Measurements from ENCODE around the gene WDR6. TPM values are rescaled to one million over a fixed set of nuclear protein-coding genes. Genes with fewer than 3 reads are reported as not detected.
A peak's percentile ranks its signal among the peaks of the same experiment; 100 is the strongest.

Gene WDR6
- total RNA-seq, 1 experiment from 2014 or later: 174 TPM

DNA sequence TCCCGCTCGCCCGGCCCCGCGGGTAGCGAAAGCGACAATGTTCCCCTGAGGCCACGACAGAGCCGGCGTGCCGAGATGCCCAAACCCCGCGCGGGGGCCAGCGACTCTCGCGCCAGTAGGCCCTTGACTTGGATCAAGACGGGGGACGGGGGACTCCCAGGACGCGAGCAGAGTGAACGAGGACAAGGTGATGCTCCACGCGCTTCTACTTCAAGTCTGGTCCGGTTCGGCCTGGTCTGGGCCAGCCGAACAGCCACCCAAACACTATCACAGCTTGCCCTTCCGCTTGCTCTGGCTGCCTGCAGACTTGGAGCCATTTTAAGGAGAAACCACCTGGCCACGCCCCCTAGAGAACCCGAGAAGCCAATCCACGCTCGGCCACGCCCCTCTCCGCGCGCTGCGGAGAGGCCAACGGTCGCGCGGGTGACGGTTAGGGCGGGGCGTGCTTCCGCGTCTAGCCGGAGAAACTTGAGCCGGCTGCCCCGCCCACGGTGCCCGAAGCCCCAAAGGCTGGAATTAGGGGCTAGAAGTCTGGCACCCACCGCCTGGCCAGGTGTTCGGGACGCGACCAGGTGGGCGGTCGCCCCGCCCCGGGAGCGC, 14.1 kb downstream of the WDR6 start:
- H3K27me3 ChIP-seq (ENCODE audit: insufficient read depth, low read length): no peaks in the 10 kb centered on the region
- ChIA-PET POLR2A (interaction anchor here (0.6 to 5.3 kb wide), 15 partner anchors 8 to 933 kb away, joined by 3 to 52 read pairs (median 5); partner anchors contain the start of genes IMPDH2, P4HTM, PFKFB4 and QRICH1), RAD21 (ENCODE audit: low non-redundant PET in 1 of 2, low total read pairs in 2 of 2, uncharacterized antibody in 2 of 2, unreplicated experiment in 2 of 2) (interaction anchor here in 1 of 2 experiments (0.7 kb wide), 1 partner anchor 337 kb away, joined by 3 read pairs; no protein-coding TSS in a partner anchor), CTCF (interaction anchor here (0.7 to 3.5 kb wide), 8 partner anchors 13 to 620 kb away, joined by 3 to 29 read pairs (median 6); partner anchors contain the start of genes P4HTM, QRICH1 and WDR6)
- BruUV-seq (replicated peaks): no TSS peak
- H3K36me3 ChIP-seq (ENCODE audit: control insufficient read depth in 1 of 2, insufficient read depth in 2 of 2, low read length in 2 of 2): peaks cover 14 to 33% of the 10 kb centered on the region in 2 experiments; a peak in 3 of 4 replicates
- H3K79me2 ChIP-seq (ENCODE audit: insufficient read depth, low read length): peaks cover 70% of the 10 kb centered on the region
- H4K20me1 ChIP-seq (ENCODE audit: insufficient read depth): no peaks in the 10 kb centered on the region; the same call in 1 of the 2 replicates
- no peaks in the 10 kb centered on the region for H3K9me3 ChIP-seq (ENCODE audit: control insufficient read depth in 1 of 2, insufficient read depth in 1 of 2, low read depth in 1 of 2, low read length in 2 of 2)
- peak overlapping the region; percentile 80 to 98 for H3K4me3 ChIP-seq (replicated peaks in 1 of 2; ENCODE audit: low read depth in 1 of 2, low read length in 2 of 2)
- peak; percentile 96 for DNase-seq (ENCODE audit: low read depth, low spot score)
- peak overlapping the region; percentile 90 for H3K4me2 ChIP-seq (ENCODE audit: low read length)
- no peak overlapping the region for H2AFZ ChIP-seq (ENCODE audit: low read depth, low read length, poor library complexity, severe bottlenecking)
- H3K9me2 ChIP-seq (ENCODE audit: insufficient read depth): no peaks in the 10 kb centered on the region
- peak; percentile 100 for TF ChIP-seq POLR2AphosphoS5 (IDR thresholded peaks at IDR 0.05; ENCODE audit: low read depth, low read length)
- TF ChIP-seq ELF1 (IDR thresholded peaks at IDR 0.05; ENCODE audit: borderline replicate concordance, low read depth): no peak
- peak; percentile 100 for TF ChIP-seq POLR2A (IDR thresholded peaks at IDR 0.05; ENCODE audit: borderline replicate concordance, extremely low read depth, insufficient read depth, insufficient read length)
- no peak for TF ChIP-seq CTCF (IDR thresholded peaks at IDR 0.05 in 2 of 3, conservative IDR thresholded peaks at IDR 0.05 in 1 of 3; ENCODE audit: borderline replicate concordance in 1 of 3, insufficient read depth in 1 of 3, low read depth in 2 of 3, low read length in 2 of 3)
- no peak for TF ChIP-seq FOSL1 (IDR thresholded peaks at IDR 0.05; ENCODE audit: low read depth)
- no peak for TF ChIP-seq JUND (IDR thresholded peaks at IDR 0.05)
- TF ChIP-seq EGR1 (IDR thresholded peaks at IDR 0.05; ENCODE audit: low read depth): no peak
- TF ChIP-seq, protein P1, sequence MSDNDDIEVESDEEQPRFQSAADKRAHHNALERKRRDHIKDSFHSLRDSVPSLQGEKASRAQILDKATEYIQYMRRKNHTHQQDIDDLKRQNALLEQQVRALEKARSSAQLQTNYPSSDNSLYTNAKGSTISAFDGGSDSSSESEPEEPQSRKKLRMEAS (IDR thresholded peaks at IDR 0.05): no peak
- no peak for TF ChIP-seq CEBPB (IDR thresholded peaks at IDR 0.05; ENCODE audit: low read depth)
- no peak for TF ChIP-seq ATF3 (IDR thresholded peaks at IDR 0.05)
- peak; percentile 75 for TF ChIP-seq YY1 (IDR thresholded peaks at IDR 0.05; ENCODE audit: extremely low read depth, insufficient replicate concordance, low read depth, low read length)
- peak; percentile 97 for TF ChIP-seq ZFX (IDR thresholded peaks at IDR 0.05)
- no peak for TF ChIP-seq TCF7L2 (IDR thresholded peaks at IDR 0.05; ENCODE audit: borderline replicate concordance, extremely low read depth, insufficient read depth, insufficient read length)
- TF ChIP-seq ZNF274 (IDR thresholded peaks at IDR 0.05; ENCODE audit: low read depth, low read length): no peak
- TF ChIP-seq CBX3 (IDR thresholded peaks at IDR 0.05; ENCODE audit: low read depth): no peak
- no peak for TF ChIP-seq SP1 (IDR thresholded peaks at IDR 0.05; ENCODE audit: low read depth)
- TF ChIP-seq ZBTB33 (IDR thresholded peaks at IDR 0.05; ENCODE audit: extremely low read depth, insufficient replicate concordance, low read length): peak; percentile 74
- H3K9ac ChIP-seq (ENCODE audit: low read length): peak overlapping the region; percentile 99
- H3K4me1 ChIP-seq (ENCODE audit: control insufficient read depth in 1 of 2, insufficient read depth in 2 of 2, low read length in 2 of 2): peaks cover 20 to 69% of the 10 kb centered on the region in 2 experiments
- intact Hi-C loops (cut with micrococcal nuclease): loop anchor here (1.0 to 2.0 kb wide), 2 partner anchors 33 to 73 kb away; partner anchors contain the start of gene QRICH1
- peak; percentile 60 for ATAC-seq
- peak overlapping the region; percentile 99 for H3K27ac ChIP-seq (ENCODE audit: low read depth, low read length)
